NCI-H187 treated with DMSO at 0.1 percent for 48 hours (cell line): Measurements from ENCODE around the gene INTS1.

Experiments used
- DNase-seq: peaks from one replicate; lab custom pipeline; 2025; lab: John Stamatoyannopoulos, UW

INTS1 gene

DNA sequence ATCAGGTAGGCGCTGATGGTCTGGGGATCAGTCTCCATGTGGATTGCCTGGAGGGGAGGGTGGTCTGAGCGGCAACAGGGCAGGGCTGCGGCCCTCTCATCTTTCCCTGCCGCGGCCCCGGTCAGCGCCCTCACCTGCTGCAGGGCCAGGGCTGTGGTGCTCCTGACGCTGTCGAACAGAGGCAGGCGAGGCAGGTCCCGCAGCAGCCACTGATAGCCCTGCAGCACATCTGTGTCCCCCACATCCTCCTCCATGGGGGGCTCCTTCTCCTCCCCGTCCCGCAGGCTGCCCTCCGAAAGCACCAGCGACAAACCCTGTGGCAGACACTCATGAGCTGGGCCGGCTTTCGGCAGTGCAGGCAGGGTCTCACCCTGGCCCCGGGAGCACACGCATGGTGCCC lies 19.0 kb downstream of the INTS1 start:
- no peak for DNase-seq

GRCh38 chr7:1484569-1484968 lies 19.6 kb downstream of the INTS1 start:
- DNase-seq, result no peak

GRCh38 chr7:1483536-1484505 lies 20.4 kb downstream of the INTS1 start:
- DNase-seq, result no peak

- no peak for DNase-seq
Measured at GRCh38 chr7:1483079-1483478, 21.1 kb downstream of the INTS1 start.

DNA sequence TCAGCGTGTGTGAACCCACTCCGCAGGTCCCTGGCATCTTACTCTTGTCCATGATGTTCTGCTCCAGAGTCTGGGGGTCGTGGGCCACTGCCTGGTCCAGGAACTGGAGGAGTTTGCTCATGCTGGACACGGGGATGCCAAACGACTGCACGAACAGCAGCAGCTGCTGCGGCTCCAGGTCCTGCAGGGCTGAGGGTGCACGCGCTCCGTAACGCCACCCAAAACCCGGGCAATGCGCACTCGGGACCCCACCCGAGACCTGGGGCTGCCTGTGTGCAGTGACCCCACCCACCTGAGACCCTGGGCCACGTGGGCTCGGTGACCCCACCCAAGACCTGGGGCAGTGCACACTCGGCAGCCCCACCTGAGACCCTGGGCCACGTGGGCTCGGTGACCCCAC lies 22.9 kb downstream of the INTS1 start:
- no peak for DNase-seq

DNA sequence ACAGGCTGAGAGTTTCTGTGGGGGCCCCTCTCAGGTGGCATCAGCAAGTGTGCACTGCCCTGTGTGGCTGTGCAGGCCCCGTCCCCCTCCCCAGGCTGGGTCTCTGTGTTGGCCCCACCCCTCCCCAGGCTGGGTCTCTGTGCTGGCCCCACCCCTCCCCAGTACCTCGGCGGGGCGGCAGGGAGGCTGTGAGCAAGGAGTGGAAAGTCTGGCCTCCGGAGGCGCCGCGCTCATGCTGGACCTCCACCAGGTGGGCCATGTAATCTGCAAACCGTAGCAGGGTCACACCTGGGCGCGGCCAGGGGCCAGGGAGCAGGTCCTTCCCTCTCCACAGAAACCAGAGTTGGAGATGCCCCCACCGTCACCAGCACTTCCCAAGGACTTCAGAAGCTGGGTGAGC lies 23.5 kb downstream of the INTS1 start:
- no peak for DNase-seq

GRCh38 chr7:1479287-1479686 lies 24.9 kb downstream of the INTS1 start:
- DNase-seq, result no peak

- DNase-seq, result no peak
Measured at GRCh38 chr7:1478480-1478879, 25.7 kb downstream of the INTS1 start.

- no peak for DNase-seq
Measured at GRCh38 chr7:1476859-1477258, 27.3 kb downstream of the INTS1 start.

- DNase-seq, result no peak
Measured at GRCh38 chr7:1475991-1476390, 28.2 kb downstream of the INTS1 start.

DNA sequence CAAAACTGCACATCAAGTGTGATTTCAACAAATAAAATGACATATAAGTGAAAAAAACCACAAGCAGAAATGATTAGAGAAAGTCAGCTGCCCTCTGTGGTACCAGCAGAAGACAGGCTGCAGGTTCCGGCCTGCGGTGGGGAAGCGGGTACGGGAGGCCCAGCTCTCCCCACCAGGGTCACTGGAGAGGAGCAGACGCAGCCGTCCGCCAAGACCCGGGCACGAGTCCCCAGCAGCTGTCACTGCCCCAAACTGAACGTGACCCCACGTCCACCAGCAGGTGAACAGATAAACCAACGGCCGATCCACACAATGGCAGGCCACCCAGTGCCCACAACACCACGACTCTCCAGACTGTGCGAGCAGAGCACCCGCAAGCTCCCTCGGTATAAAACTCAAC lies 28.8 kb downstream of the INTS1 start:
- no peak for DNase-seq

DNA sequence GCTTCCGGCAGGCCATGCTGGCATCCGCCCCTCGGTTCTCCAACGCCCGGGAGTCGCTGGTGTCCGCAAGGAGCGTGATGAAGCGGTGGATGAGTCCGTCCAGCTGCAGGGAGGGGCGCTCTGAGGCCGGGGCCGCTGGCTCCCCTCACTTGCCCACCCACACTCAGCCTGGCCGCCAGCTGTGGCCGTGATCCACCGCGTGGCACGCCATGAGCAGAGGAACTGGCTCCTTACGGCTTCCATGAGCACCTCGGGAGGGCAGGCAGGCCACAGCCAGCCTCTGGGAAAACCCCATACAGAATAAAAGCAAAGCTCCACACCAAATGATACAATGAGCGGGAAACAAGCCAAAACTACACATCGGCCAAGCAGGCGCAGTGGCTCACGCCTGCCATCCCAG lies 29.5 kb downstream of the INTS1 start:
- DNase-seq, result no peak

DNA sequence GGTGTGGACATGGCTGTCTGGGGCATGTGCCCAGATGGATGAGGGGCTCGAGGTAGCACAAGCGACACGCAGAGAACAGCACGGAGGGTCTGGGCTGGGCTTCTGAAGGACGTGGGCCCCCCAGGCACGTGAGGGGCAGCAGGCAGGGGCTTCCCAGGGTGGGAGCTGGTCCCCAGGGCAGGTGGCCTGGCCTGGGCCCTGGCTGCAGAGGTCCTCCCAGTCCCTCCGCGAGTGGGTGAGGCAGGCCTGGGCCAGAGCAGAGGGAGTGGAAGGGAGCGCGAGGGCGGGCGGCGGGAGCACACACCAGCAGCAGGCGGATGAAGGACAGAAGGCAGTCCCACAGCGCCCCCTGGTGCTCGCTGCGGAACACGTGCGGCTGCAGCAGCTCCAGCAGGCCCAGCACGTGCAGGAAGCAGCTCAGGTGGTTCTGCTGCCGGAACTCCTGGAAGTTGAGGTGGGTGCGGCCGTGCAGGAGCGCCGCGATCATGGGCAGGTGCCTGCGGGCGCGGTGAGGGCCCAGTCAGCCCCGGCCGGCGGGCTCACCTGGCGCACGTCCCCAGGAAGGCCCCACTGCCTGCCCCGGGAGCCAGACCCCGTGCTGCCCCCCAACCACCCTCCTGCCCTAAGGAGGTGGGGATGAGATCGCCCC lies 30.2 kb downstream of the INTS1 start:
- DNase-seq, result peak; percentile 23

DNA sequence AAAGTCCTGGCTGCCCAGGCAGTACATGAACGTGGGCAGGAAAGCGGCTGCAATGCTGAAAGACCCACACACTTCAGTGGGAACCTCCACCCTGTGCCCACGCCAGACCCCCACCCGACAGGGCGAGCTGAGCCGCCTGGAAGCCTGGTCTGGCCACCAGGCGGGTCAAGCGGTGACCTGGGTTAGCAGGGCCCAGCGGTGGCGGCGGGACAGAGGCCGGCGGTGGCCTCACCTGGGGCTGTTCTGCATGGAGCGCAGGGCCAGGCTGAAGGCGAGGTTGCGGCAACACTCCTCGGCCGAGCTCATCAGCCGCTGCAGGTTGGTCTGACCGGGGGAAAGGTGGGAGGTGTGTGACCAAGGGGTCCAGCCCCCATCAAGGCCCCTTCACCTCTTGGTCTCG lies 33.3 kb downstream of the INTS1 start:
- DNase-seq, result no peak

DNA sequence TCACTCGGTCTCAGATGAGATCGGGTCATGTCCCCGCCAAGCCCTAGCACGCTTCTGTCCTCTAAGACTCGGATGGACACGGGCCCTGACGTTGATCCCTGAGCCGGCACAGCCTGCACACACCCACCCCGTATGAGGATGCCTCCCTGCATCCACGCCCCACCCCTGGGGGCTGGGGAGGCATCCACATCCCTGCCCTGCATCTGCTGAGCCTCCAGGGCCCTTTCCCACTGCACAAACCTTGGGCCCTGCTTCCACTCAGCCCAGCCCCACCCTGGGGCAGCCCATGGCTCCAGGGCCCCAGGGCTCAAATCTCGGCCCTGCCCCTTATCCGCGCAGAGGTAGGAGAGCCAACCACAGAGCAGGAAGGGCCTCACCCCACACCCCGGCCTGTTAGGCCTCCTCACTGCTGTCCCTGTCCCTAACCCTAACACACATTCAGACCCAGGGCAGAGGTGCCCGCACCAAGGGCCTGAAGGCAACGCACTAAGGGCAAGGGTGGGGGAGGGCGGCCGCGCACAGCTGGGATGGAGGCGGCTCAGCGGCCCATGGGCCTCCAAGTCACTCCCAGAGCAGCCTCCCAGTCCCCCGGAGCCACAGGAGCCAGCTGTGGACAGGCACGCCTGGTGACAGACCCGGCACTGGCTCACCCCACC lies 35.4 kb downstream of the INTS1 start:
- no peak for DNase-seq

DNA sequence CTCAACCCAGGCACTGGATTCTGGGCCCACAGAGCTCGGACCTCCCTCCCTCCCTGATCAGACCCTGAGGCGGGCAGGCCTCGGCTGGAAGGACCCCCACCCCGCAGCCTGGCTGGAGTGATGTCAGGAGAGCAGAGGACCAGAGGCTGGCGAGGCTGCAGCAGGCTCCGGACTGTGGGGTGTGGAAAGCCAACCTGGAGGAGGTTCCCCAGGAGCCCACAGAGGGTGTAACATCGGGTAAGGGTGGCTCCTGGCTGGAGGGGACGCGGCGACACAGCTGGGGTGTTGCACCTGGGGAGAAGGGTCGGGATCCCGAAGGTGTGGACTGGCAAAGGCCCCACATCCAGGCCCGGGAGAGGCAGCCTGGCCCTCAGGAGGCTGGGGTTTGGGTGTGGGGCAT lies 36.0 kb downstream of the INTS1 start:
- DNase-seq, result no peak

- no peak for DNase-seq
Measured at GRCh38 chr7:1466524-1467271, 37.5 kb downstream of the INTS1 start.

DNA sequence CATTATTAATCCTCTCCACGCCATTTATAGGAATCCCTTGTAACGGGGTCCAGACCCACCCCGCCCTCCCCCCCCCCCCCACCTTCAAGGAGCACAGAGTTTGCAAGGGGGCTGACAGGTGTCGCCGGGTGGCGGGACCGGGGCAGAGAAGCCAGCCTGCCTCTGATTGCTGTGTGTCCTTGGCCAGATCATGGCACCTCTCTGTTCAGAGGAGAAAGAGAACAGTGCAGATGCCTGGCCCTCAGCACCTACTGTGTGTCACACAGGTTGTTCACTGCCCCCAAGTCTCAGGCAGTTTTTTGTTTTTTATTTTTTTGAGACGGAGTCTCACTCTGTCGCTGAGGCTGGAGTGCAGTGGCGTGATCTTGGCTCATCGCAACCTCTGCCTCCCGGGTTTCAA lies 39.5 kb downstream of the INTS1 start:
- no peak for DNase-seq

GRCh38 chr7:1463676-1464223 lies 40.4 kb downstream of the INTS1 start:
- no peak for DNase-seq

- DNase-seq, result no peak
Measured at GRCh38 chr7:1461646-1462375, 42.4 kb downstream of the INTS1 start.
